ENCODE measurements around the gene CD9.

Gene CD9

DNA sequence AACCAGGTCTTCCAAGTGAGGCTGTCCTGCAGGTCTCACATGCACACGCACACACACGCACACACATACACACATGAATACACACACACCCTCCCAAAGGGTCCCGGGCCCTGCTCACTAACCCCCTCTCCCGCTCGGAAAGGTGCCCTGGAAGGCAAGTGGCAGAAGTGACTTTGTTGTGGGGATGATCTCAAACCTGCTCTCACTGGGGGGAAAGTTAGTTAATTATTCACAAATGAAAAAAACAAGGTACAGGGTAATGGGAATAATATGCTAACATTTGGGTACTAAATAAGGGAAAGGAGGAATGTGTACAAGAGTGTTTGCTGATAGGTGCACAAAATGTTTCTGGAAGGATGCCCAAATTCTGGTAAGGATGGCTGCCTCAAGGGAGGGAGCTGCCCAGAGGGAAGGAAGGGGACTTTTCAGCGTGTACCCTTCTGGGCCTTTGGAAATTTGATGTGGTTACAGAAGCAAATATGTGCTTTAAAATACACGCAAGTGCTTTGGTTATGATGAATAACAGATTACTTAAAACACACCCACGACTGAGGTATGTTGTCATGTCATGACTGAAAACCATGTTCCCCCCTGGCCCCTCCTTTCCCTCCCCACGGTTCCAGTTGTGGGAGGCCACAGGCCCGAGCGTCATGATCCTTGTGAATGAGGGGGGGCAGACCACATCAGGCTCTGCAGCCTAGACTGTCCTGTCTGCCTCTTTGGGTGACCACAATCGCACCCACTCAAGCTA lies 66.9 kb downstream of the CD9 start:
- no peak overlapping the region for H3K27ac ChIP-seq (replicated peaks)
- H3K27me3 ChIP-seq (ENCODE audit: insufficient read depth, poor library complexity, severe bottlenecking) = peaks cover under 1% of the 10 kb centered on the region
- TF ChIP-seq CTCF (IDR thresholded peaks at IDR 0.05; ENCODE audit: insufficient read depth, low read length) (no peak), GABPA (IDR thresholded peaks at IDR 0.05; ENCODE audit: low read depth) (no peak), POLR2AphosphoS5 (IDR thresholded peaks at IDR 0.05; ENCODE audit: low read depth) (no peak), SPI1 (IDR thresholded peaks at IDR 0.05; ENCODE audit: borderline replicate concordance, low read depth) (no peak)
- TF ChIP-seq, protein P1, sequence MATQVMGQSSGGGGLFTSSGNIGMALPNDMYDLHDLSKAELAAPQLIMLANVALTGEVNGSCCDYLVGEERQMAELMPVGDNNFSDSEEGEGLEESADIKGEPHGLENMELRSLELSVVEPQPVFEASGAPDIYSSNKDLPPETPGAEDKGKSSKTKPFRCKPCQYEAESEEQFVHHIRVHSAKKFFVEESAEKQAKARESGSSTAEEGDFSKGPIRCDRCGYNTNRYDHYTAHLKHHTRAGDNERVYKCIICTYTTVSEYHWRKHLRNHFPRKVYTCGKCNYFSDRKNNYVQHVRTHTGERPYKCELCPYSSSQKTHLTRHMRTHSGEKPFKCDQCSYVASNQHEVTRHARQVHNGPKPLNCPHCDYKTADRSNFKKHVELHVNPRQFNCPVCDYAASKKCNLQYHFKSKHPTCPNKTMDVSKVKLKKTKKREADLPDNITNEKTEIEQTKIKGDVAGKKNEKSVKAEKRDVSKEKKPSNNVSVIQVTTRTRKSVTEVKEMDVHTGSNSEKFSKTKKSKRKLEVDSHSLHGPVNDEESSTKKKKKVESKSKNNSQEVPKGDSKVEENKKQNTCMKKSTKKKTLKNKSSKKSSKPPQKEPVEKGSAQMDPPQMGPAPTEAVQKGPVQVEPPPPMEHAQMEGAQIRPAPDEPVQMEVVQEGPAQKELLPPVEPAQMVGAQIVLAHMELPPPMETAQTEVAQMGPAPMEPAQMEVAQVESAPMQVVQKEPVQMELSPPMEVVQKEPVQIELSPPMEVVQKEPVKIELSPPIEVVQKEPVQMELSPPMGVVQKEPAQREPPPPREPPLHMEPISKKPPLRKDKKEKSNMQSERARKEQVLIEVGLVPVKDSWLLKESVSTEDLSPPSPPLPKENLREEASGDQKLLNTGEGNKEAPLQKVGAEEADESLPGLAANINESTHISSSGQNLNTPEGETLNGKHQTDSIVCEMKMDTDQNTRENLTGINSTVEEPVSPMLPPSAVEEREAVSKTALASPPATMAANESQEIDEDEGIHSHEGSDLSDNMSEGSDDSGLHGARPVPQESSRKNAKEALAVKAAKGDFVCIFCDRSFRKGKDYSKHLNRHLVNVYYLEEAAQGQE (IDR thresholded peaks at IDR 0.05; ENCODE audit: insufficient replicate concordance, low read depth) = no peak
- no peak for DNase-seq (ENCODE audit: low read depth in 1 of 2, low spot score in 1 of 2)
- H3K4me3 ChIP-seq (replicated peaks; ENCODE audit: insufficient read depth, low read length) = no peak overlapping the region

DNA sequence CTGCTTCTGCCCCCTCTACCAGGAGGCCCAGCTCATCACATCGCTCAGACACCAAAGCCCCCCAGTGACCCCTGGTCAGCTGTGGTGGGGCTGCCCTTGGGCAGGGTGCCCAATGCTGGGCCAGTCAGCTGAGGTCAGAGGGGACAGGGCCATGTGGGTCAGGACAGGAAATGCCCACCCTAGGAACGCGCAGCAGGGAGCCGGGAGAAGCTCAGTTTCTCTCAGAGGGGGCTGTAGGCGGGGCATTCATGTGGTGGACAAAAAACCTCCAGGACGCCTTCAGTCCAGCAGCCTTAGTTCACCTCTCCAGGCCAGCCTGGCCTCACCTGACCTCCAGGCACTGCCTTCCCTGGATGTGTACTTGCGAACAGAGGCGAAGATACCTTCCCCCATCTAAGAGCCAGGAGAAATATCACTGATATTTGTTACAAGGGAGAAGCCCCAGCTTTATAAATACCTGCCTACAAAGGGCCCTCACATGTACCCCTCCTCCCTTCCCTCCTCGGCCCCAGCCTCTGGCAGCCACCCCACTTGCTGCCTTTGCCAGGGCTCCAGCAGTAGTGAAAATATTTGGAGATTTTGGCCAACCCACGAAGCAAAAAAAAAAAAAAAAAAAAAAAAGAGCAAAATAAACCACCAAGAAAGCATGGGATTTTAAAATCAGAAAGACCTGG lies 68.4 kb downstream of the CD9 start:
- DNase-seq (ENCODE audit: low read depth in 1 of 2, low spot score in 1 of 2) = no peak
- H3K27ac ChIP-seq (replicated peaks) = no peak overlapping the region
- peaks cover 5% of the 10 kb centered on the region for H3K27me3 ChIP-seq (ENCODE audit: insufficient read depth, poor library complexity, severe bottlenecking)

DNA sequence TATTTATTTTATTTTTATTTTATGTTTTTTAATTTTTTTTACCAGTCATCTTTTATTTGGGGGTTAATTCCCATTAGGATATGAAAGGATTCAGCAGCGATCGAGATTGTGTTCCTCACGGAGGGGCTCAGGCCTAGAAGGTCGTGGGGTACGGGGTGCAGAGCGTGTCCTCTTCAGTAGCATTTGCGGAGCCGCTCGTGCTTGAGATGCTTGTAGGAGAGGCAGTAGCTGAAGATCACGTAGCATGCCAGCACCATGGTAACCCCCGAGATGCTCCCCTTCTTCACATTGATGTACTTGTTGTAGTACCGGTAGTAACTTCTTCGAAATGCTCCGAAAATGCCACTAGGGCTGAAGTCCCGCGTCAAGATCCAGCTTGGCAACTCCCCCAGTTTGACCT lies 69.8 kb downstream of the CD9 start:
- Histone ChIP-seq H3K27ac (replicated peaks) (no peak overlapping the region), H3K27me3 (ENCODE audit: insufficient read depth, poor library complexity, severe bottlenecking) (peaks cover 5% of the 10 kb centered on the region), H3K4me3 (replicated peaks; ENCODE audit: insufficient read depth, low read length) (no peak overlapping the region)
- DNase-seq (ENCODE audit: low read depth in 1 of 2, low spot score in 1 of 2) = no peak
- no peak for TF ChIP-seq POLR2AphosphoS5 (IDR thresholded peaks at IDR 0.05; ENCODE audit: low read depth)
- TF ChIP-seq SPI1 (IDR thresholded peaks at IDR 0.05; ENCODE audit: borderline replicate concordance, low read depth) = no peak
- no peak for TF ChIP-seq CTCF (IDR thresholded peaks at IDR 0.05; ENCODE audit: insufficient read depth, low read length)
- no peak for TF ChIP-seq GABPA (IDR thresholded peaks at IDR 0.05; ENCODE audit: low read depth)
- TF ChIP-seq, protein P1 (IDR thresholded peaks at IDR 0.05; ENCODE audit: insufficient replicate concordance, low read depth) = no peak

More for the DNA sequence above, 68.4 kb downstream of the CD9 start:
- no peak overlapping the region for H3K4me3 ChIP-seq (replicated peaks; ENCODE audit: insufficient read depth, low read length)
- no peak for TF ChIP-seq POLR2AphosphoS5 (IDR thresholded peaks at IDR 0.05; ENCODE audit: low read depth)
- TF ChIP-seq, protein P1 (IDR thresholded peaks at IDR 0.05; ENCODE audit: insufficient replicate concordance, low read depth) = no peak

Data from HL-60 (cell line).